Liver (tissue), 9 donors: ENCODE results near the gene CTSC. TPM values are rescaled to one million over a fixed set of nuclear protein-coding genes. Genes with fewer than 3 reads are reported as not detected.

Source experiments
- DNase-seq: peaks from one replicate; pipeline ENCODE4 v3.0.0-alpha.2; 2017; ENCODE audit warnings: low spot score
- H3K27ac ChIP-seq, 2 donors: one replicate each; pipeline ENCODE4 v1.7.0; 2013; ENCODE audit warnings: inconsistent platforms in 2 of 2, low read length in 2 of 2, control low read depth in 1 of 2, low read depth in 1 of 2, mild to moderate bottlenecking in 1 of 2
- H3K27me3 ChIP-seq, 4 donors: one replicate each; pipeline versions ENCODE4 v1.6.1 to v1.7.0; 2013; ENCODE audit warnings: low read length in 3 of 4, inconsistent platforms in 1 of 4, mild to moderate bottlenecking in 1 of 4, moderate library complexity in 1 of 4; ENCODE audit not compliant: control insufficient read depth in 4 of 4, insufficient read depth in 4 of 4
- H3K36me3 ChIP-seq, 4 donors: one replicate each; pipeline versions ENCODE4 v1.6.1 to v1.7.0; 2013; ENCODE audit warnings: low read length in 3 of 4, mild to moderate bottlenecking in 3 of 4, low read depth in 1 of 4, moderate library complexity in 1 of 4; ENCODE audit not compliant: control insufficient read depth in 4 of 4, insufficient read depth in 3 of 4
- H3K4me1 ChIP-seq, 4 donors: one replicate each; pipeline versions ENCODE4 v1.6.1 to v1.7.0; 2013; ENCODE audit warnings: low read length in 3 of 4, mild to moderate bottlenecking in 3 of 4, moderate library complexity in 1 of 4; ENCODE audit not compliant: control insufficient read depth in 4 of 4, insufficient read depth in 4 of 4
- H3K4me3 ChIP-seq, 3 donors: one replicate each; pipeline versions ENCODE4 v1.6.1 to v1.7.0; 2013; ENCODE audit warnings: low read length in 3 of 3, control low read depth in 1 of 3, low read depth in 1 of 3, mild to moderate bottlenecking in 1 of 3
- H3K9ac ChIP-seq, 2 donors: one replicate each; pipeline ENCODE4 v1.7.0; 2013; ENCODE audit warnings: low read length in 2 of 2, mild to moderate bottlenecking in 2 of 2, moderate library complexity in 2 of 2, control low read depth in 1 of 2, low read depth in 1 of 2
- H3K9me3 ChIP-seq, 4 donors: one replicate each; pipeline versions ENCODE4 v1.6.1 to v1.7.0; 2013; ENCODE audit warnings: low read length in 3 of 4; ENCODE audit not compliant: control insufficient read depth in 4 of 4
- ATF3 ChIP-seq: IDR thresholded peaks from 2 replicates; pipeline ENCODE4 v1.6.1; 2016; ENCODE audit warnings: antibody characterized with exemption
- CTCF ChIP-seq: fragments of 150-350 bp; IDR thresholded peaks from 2 replicates; pipeline ENCODE4 v1.5.1; 2017; ENCODE audit warnings: improper control_type of control experiment, low read depth, low read length; ENCODE audit not compliant: missing input control
- EGR1 ChIP-seq, 2 donors: IDR thresholded peaks; 2 replicates each; pipeline ENCODE4 v1.6.1; 2016 to 2018; ENCODE audit warnings: antibody characterized with exemption in 2 of 2, low read depth in 2 of 2
- FOXA1 ChIP-seq: IDR thresholded peaks from 2 replicates; pipeline ENCODE4 v1.6.1; 2016; ENCODE audit warnings: antibody characterized with exemption
- FOXA2 ChIP-seq: IDR thresholded peaks from 2 replicates; pipeline ENCODE4 v1.6.1; 2016; ENCODE audit warnings: antibody characterized with exemption
- GABPA ChIP-seq, 2 donors: IDR thresholded peaks in 1 of 2; conservative IDR thresholded peaks in 1 of 2; 2 replicates each; pipeline ENCODE4 v1.6.1; 2016; ENCODE audit warnings: antibody characterized with exemption in 2 of 2, mild to moderate bottlenecking in 1 of 2, moderate library complexity in 1 of 2
- HNF4A ChIP-seq, 2 donors: conservative IDR thresholded peaks; 2 replicates each; pipeline ENCODE4 v1.6.1; 2016; ENCODE audit warnings: antibody characterized with exemption in 2 of 2, mild to moderate bottlenecking in 2 of 2
- HNF4G ChIP-seq: IDR thresholded peaks from 2 replicates; pipeline ENCODE4 v1.6.1; 2016; ENCODE audit warnings: antibody characterized with exemption
- JUND ChIP-seq, 2 donors: IDR thresholded peaks; 2 replicates each; pipeline ENCODE4 v1.6.1; 2016; ENCODE audit warnings: antibody characterized with exemption in 2 of 2
- NR2F2 ChIP-seq: IDR thresholded peaks from 2 replicates; pipeline ENCODE4 v1.6.1; 2016; ENCODE audit warnings: antibody characterized with exemption
- RAD21 ChIP-seq, 2 donors: IDR thresholded peaks; 2 replicates each; pipeline ENCODE4 v1.6.1; 2016; ENCODE audit warnings: antibody characterized with exemption in 2 of 2, mild to moderate bottlenecking in 2 of 2
- REST ChIP-seq: IDR thresholded peaks from 2 replicates; pipeline ENCODE4 v1.6.1; 2016; ENCODE audit warnings: antibody characterized with exemption, mild to moderate bottlenecking
- RXRA ChIP-seq, 2 donors: IDR thresholded peaks; 2 replicates each; pipeline ENCODE4 v1.6.1; 2017 to 2018; ENCODE audit warnings: antibody characterized with exemption in 2 of 2, mild to moderate bottlenecking in 1 of 2
- SP1 ChIP-seq: IDR thresholded peaks from 2 replicates; pipeline ENCODE4 v1.6.1; 2018; ENCODE audit warnings: antibody characterized with exemption, mild to moderate bottlenecking
- TAF1 ChIP-seq: conservative IDR thresholded peaks from 2 replicates; pipeline ENCODE4 v1.6.1; 2016; ENCODE audit warnings: antibody characterized with exemption, mild to moderate bottlenecking
- YY1 ChIP-seq: IDR thresholded peaks from 2 replicates; pipeline ENCODE4 v1.6.1; 2016; ENCODE audit warnings: antibody characterized with exemption, mild to moderate bottlenecking
- WGBS: extraction: QIAGEN DNeasy Blood & Tissue Kit; methylation state at CpG from one replicate; pipeline ENCODE4 v1.1.7; 2013; 5-methylcytosine and 5-hydroxymethylcytosine counted together
- polyA plus RNA-seq, 2 donors: library from polyadenylated mRNA; stranded (reverse) in 1 of 2; unstranded in 1 of 2; fragments of 200-250 nt in 1 of 2; fragments of >200 nt in 1 of 2; fragmentation: Nextera tagmentation in 1 of 2; extraction: Ambion mirVana in 1 of 2; gene quantifications; one replicate each; pipeline versions ENCODE4 v1.2.1 to v1.2.3, GENCODE V29; 2013 to 2015
- total RNA-seq, 2 donors: library from RNA; depleted of rRNA; stranded (reverse); fragments of >200 nt; gene quantifications; one replicate each; pipeline ENCODE4 v1.2.3, GENCODE V29; 2014
- TF ChIP-seq, protein P1 (sequence below): IDR thresholded peaks from 2 replicates; pipeline ENCODE4 v1.6.1; 2016; ENCODE audit warnings: antibody characterized with exemption
- TF ChIP-seq, protein P2 (sequence below): IDR thresholded peaks from 2 replicates; pipeline ENCODE4 v1.6.1; 2016; ENCODE audit warnings: antibody characterized with exemption
- donor health status: healthy.
- donor health status: healthy.
- donor health status: healthy.
- donor health status: healthy.
- donor health status: healthy.

The CTSC gene
- total and polyA plus RNA-seq, 4 donors = 22.4 to 68.7 (median 31.3) TPM

GRCh38 chr11:88383447-88383846 lies 45.9 kb upstream of the CTSC start (continued):
- TF ChIP-seq, protein P1, sequence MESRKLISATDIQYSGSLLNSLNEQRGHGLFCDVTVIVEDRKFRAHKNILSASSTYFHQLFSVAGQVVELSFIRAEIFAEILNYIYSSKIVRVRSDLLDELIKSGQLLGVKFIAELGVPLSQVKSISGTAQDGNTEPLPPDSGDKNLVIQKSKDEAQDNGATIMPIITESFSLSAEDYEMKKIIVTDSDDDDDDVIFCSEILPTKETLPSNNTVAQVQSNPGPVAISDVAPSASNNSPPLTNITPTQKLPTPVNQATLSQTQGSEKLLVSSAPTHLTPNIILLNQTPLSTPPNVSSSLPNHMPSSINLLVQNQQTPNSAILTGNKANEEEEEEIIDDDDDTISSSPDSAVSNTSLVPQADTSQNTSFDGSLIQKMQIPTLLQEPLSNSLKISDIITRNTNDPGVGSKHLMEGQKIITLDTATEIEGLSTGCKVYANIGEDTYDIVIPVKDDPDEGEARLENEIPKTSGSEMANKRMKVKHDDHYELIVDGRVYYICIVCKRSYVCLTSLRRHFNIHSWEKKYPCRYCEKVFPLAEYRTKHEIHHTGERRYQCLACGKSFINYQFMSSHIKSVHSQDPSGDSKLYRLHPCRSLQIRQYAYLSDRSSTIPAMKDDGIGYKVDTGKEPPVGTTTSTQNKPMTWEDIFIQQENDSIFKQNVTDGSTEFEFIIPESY = no peak
- TF ChIP-seq HNF4G = no peak

- TF ChIP-seq HNF4G (no peak), HNF4A (conservative IDR thresholded peaks at IDR 0.05) (no peak), TAF1 (no peak), NR2F2 (no peak), GABPA (IDR thresholded peaks at IDR 0.05 in 1 of 2, conservative IDR thresholded peaks at IDR 0.05 in 1 of 2) (no peak), ATF3 (no peak), RXRA (IDR thresholded peaks at IDR 0.05) (no peak), RAD21 (IDR thresholded peaks at IDR 0.05) (no peak), CTCF (no peak), YY1 (no peak), JUND (IDR thresholded peaks at IDR 0.05) (no peak), FOXA1 (no peak), EGR1 (IDR thresholded peaks at IDR 0.05; ENCODE audit: low read depth in 2 of 2) (no peak), REST (no peak), FOXA2 (no peak), SP1 (no peak)
- TF ChIP-seq, protein P2, sequence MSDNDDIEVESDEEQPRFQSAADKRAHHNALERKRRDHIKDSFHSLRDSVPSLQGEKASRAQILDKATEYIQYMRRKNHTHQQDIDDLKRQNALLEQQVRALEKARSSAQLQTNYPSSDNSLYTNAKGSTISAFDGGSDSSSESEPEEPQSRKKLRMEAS = no peak
- TF ChIP-seq, protein P1 = no peak
- H3K4me3 ChIP-seq = no peak overlapping the region
- 94% methylated on average over 3 of the region's 3 CpGs for WGBS
These were observed 41.6 kb upstream of the CTSC start for GRCh38 chr11:88379130-88379529.

More at GRCh38 chr11:88379130-88379529, 41.6 kb upstream of the CTSC start:
- no peaks in the 10 kb centered on the region for H3K27me3 ChIP-seq
- no peaks in the 10 kb centered on the region for H3K36me3 ChIP-seq
- no peaks in the 10 kb centered on the region for H3K9me3 ChIP-seq
- no peak overlapping the region for H3K27ac ChIP-seq
- no peaks in the 10 kb centered on the region for H3K4me1 ChIP-seq
- DNase-seq = no peak
- H3K9ac ChIP-seq = no peak overlapping the region
